Endothelial cell of umbilical vein (primary cell): ENCODE measurements around the gene ZBTB7C. TPM values are rescaled to one million over a fixed set of nuclear protein-coding genes. Genes with fewer than 3 reads are reported as not detected.

Experiments used
- BruUV-seq: library from RNA; stranded (reverse); fragments of 400-500 nt; replicated peaks from 2 replicates; lab custom pipeline; 2021; lab: Mats Ljungman, UMichigan
- CTCF ChIA-PET: fragments of 300-600, 350-600 bp; sonication (Branson Sonifier 250); formaldehyde crosslinking; loops from one replicate; lab custom pipeline; 2021; ENCODE audit warnings: antibody characterized with exemption, inconsistent platforms; lab: Charles Lee
- POLR2A ChIA-PET: fragments of 300-600, 350-600 bp; sonication (Branson Sonifier 250); formaldehyde crosslinking; loops from one replicate; lab custom pipeline; 2021; ENCODE audit warnings: antibody characterized with exemption, inconsistent platforms; lab: Charles Lee
- DNase-seq: peaks from one replicate; pipeline ENCODE4 v3.0.0-alpha.2; 2011; ENCODE audit warnings: low read depth, low spot score
- FAIRE-seq: peaks from 2 replicates; lab custom pipeline; 2011; peaks lifted over from hg19 to GRCh38; lab: Jason Lieb, UNC
- H2AFZ ChIP-seq: 2 replicates; pipeline ENCODE4 v1.6.0; 2012; ENCODE audit warnings: low read depth, low read length, control low read depth, inconsistent platforms
- H3K27ac ChIP-seq: 2 replicates; pipeline ENCODE4 v1.5.1; 2011; ENCODE audit warnings: low read depth, mild to moderate bottlenecking, control low read depth, low read length, moderate library complexity; ENCODE audit not compliant: insufficient read depth
- H3K27me3 ChIP-seq, 2 experiments: 2 replicates each; pipeline versions ENCODE4 v1.6.0 to v1.6.1; 2011; ENCODE audit warnings: low read length in 2 of 2, mixed read lengths in 1 of 2; ENCODE audit not compliant: control insufficient read depth in 2 of 2, insufficient read depth in 2 of 2
- H3K36me3 ChIP-seq, 2 experiments: 2 replicates in 1 of 2; 3 replicates in 1 of 2; pipeline ENCODE4 v1.5.1; 2011; ENCODE audit warnings: low read length in 2 of 2, mild to moderate bottlenecking in 1 of 2, moderate library complexity in 1 of 2; ENCODE audit not compliant: control insufficient read depth in 2 of 2, insufficient read depth in 2 of 2; ENCODE audit errors: extremely low read depth in 1 of 2
- H3K4me1 ChIP-seq: 3 replicates; pipeline ENCODE4 v1.5.1; 2011; ENCODE audit warnings: mild to moderate bottlenecking, low read length; ENCODE audit not compliant: control insufficient read depth, insufficient read depth; ENCODE audit errors: extremely low read depth
- H3K4me2 ChIP-seq: 2 replicates; pipeline ENCODE4 v1.6.1; 2011; ENCODE audit warnings: low read length, control low read depth, mixed read lengths; ENCODE audit not compliant: insufficient read depth
- H3K4me3 ChIP-seq, 3 experiments: fragments of 200-600 bp in 1 of 3; sonication (generic), shearing (Covaris generic) in 1 of 3; replicated peaks in 1 of 3; 2 replicates each; pipeline ENCODE4 v1.5.1; 2011 to 2016; ENCODE audit warnings: control low read depth in 3 of 3, low read length in 3 of 3, mild to moderate bottlenecking in 2 of 3, inconsistent platforms in 1 of 3, low read depth in 1 of 3, moderate library complexity in 1 of 3; ENCODE audit not compliant: insufficient read depth in 1 of 3
- H3K79me2 ChIP-seq: 2 replicates; pipeline ENCODE4 v1.6.0; 2012; ENCODE audit warnings: low read length, inconsistent platforms; ENCODE audit not compliant: control insufficient read depth, insufficient read depth
- H3K9ac ChIP-seq: replicated peaks from 2 replicates; pipeline ENCODE3; 2011; ENCODE audit warnings: low read length, control low read depth; ENCODE audit not compliant: insufficient read depth; ENCODE audit errors: extremely low read depth
- H3K9me1 ChIP-seq: replicated peaks from 3 replicates; pipeline ENCODE4 v1.6.0; 2011; ENCODE audit warnings: mild to moderate bottlenecking, low read length; ENCODE audit not compliant: control insufficient read depth, insufficient read depth; ENCODE audit errors: extremely low read depth
- H3K9me3 ChIP-seq: replicated peaks from 2 replicates; pipeline ENCODE4 v1.5.1; 2012; ENCODE audit warnings: low read length, inconsistent platforms; ENCODE audit not compliant: control insufficient read depth, insufficient read depth
- H4K20me1 ChIP-seq: replicated peaks from 2 replicates; pipeline ENCODE3; 2011; ENCODE audit warnings: mild to moderate bottlenecking, low read length; ENCODE audit not compliant: control insufficient read depth, insufficient read depth; ENCODE audit errors: extremely low read depth
- EZH2 ChIP-seq: IDR thresholded peaks from 2 replicates; pipeline ENCODE4 v1.6.1; 2012; ENCODE audit warnings: borderline replicate concordance, low read depth, mild to moderate bottlenecking, moderate library complexity, low read length, inconsistent platforms; ENCODE audit not compliant: severe bottlenecking
- FOS ChIP-seq: IDR thresholded peaks from 2 replicates; pipeline ENCODE4 v1.6.1; 2011; ENCODE audit warnings: mild to moderate bottlenecking, low read length, moderate library complexity, borderline replicate concordance; ENCODE audit not compliant: insufficient read depth
- GATA2 ChIP-seq: IDR thresholded peaks from 2 replicates; pipeline ENCODE4 v1.7.0; 2011; ENCODE audit warnings: low read depth, mild to moderate bottlenecking, moderate library complexity, mixed read lengths, low read length; ENCODE audit not compliant: insufficient read length, insufficient read depth
- JUN ChIP-seq: IDR thresholded peaks from 2 replicates; pipeline ENCODE4 v1.6.1; 2011; ENCODE audit warnings: borderline replicate concordance, low read depth; ENCODE audit not compliant: insufficient read length, insufficient read depth
- MYC ChIP-seq: IDR thresholded peaks from one replicate; pipeline ENCODE4 v1.6.1; 2011; ENCODE audit warnings: mild to moderate bottlenecking, low read depth, low read length
- POLR2A ChIP-seq: IDR thresholded peaks from 2 replicates; pipeline ENCODE4 v1.6.1; 2012; ENCODE audit warnings: low read depth, mild to moderate bottlenecking, control low read depth, low read length
- POLR2AphosphoS5 ChIP-seq: IDR thresholded peaks from 2 replicates; pipeline ENCODE4 v1.6.1; 2012; ENCODE audit warnings: low read depth, mild to moderate bottlenecking, control low read depth, low read length, moderate library complexity; ENCODE audit not compliant: insufficient read depth
- dilution Hi-C: fragments of 300-500 bp; cut with MboI; formaldehyde crosslinking; loops from one replicate; pipeline ENCODE4 v1.15.0; 2019; ENCODE audit warnings: low sequenced_read_pairs; ENCODE audit not compliant: extremely low pct_ligation_motif_present
- intact Hi-C: fragments of 100-400 bp; cut with micrococcal nuclease; formaldehyde crosslinking; loops from one replicate; pipeline ENCODE4 v1.10.0; 2022
- polyA plus RNA-seq, 4 experiments: library from polyadenylated mRNA; depleted of rRNA in 3 of 4; stranded (reverse) in 3 of 4; unstranded in 1 of 4; fragments of >200 nt; gene quantifications; 2 replicates each; pipeline versions ENCODE4 v1.2.1 to v1.2.3, GENCODE V29; 2011 to 2012; ENCODE audit warnings: missing spikeins in 1 of 4
- total RNA-seq: library from RNA; stranded (reverse); gene quantifications from 2 replicates; pipeline ENCODE4 v1.2.3, GENCODE V29; 2021
- TF ChIP-seq, protein P1 (sequence below), 2 donors: IDR thresholded peaks; 1 replicate in 1 of 2; 2 replicates in 1 of 2; pipeline ENCODE4 v1.5.1; 2011; ENCODE audit warnings: low read length in 2 of 2, mild to moderate bottlenecking in 2 of 2, moderate library complexity in 2 of 2, control low read depth in 1 of 2, inconsistent platforms in 1 of 2, low read depth in 1 of 2; ENCODE audit not compliant: insufficient read depth in 1 of 2; ENCODE audit errors: extremely low read depth in 1 of 2
- TF ChIP-seq, protein P2 (sequence below): IDR thresholded peaks from 2 replicates; pipeline ENCODE4 v1.6.1; 2011; ENCODE audit not compliant: insufficient read depth, insufficient read length

Gene ZBTB7C
- total and polyA plus RNA-seq, 2 donors (not counting 3 experiments of a cell fraction or from before 2014, with no cell fraction given) = not detected

DNA sequence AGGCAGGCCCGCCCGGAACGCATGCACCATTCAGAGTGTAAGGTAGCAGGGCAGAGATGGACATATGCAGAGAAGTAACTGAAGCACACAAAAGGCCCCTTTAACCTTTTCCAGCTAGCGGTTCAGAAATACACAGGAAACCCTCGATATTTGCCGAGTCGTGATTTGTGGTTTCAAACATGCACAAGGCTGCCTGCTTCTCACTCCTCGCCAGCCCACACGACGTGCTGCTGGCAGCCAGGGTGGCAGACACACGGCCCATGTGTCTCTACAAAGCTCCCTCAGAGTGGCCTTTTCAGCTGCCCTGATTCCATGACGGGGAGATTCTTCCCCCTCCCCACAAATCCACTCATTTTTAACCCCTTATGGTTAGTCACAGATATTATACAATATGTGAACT, 23.6 kb downstream of the ZBTB7C start:
- Histone ChIP-seq H3K79me2 (no peaks in the 10 kb centered on the region), H3K9me1 (no peaks in the 10 kb centered on the region), H3K4me1 (no peaks in the 10 kb centered on the region), H3K9ac (no peak overlapping the region), H3K9me3 (no peaks in the 10 kb centered on the region), H3K4me3 (no peak overlapping the region), H3K27ac (no peak overlapping the region), H3K36me3 (no peaks in the 10 kb centered on the region), H3K27me3 (no peaks in the 10 kb centered on the region), H3K4me2 (no peak overlapping the region), H2AFZ (no peak overlapping the region), H4K20me1 (no peaks in the 10 kb centered on the region)
- FAIRE-seq = no peak
- intact Hi-C loops = no loop called here
- ChIA-PET POLR2A (no interaction called here), CTCF (no interaction called here)
- no TSS peak for BruUV-seq
- dilution Hi-C loops = no loop called here
- no peak for DNase-seq
- TF ChIP-seq POLR2AphosphoS5 = no peak
- no peak for TF ChIP-seq MYC
- no peak for TF ChIP-seq FOS
- no peak for TF ChIP-seq POLR2A
- TF ChIP-seq, protein P1, sequence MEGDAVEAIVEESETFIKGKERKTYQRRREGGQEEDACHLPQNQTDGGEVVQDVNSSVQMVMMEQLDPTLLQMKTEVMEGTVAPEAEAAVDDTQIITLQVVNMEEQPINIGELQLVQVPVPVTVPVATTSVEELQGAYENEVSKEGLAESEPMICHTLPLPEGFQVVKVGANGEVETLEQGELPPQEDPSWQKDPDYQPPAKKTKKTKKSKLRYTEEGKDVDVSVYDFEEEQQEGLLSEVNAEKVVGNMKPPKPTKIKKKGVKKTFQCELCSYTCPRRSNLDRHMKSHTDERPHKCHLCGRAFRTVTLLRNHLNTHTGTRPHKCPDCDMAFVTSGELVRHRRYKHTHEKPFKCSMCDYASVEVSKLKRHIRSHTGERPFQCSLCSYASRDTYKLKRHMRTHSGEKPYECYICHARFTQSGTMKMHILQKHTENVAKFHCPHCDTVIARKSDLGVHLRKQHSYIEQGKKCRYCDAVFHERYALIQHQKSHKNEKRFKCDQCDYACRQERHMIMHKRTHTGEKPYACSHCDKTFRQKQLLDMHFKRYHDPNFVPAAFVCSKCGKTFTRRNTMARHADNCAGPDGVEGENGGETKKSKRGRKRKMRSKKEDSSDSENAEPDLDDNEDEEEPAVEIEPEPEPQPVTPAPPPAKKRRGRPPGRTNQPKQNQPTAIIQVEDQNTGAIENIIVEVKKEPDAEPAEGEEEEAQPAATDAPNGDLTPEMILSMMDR (IDR thresholded peaks at IDR 0.05; ENCODE audit: extremely low read depth in 1 of 2, insufficient read depth in 1 of 2, low read depth in 1 of 2, low read length in 2 of 2) = no peak
- TF ChIP-seq EZH2 = no peak
- TF ChIP-seq, protein P2, sequence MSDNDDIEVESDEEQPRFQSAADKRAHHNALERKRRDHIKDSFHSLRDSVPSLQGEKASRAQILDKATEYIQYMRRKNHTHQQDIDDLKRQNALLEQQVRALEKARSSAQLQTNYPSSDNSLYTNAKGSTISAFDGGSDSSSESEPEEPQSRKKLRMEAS = no peak
- no peak for TF ChIP-seq GATA2
- TF ChIP-seq JUN = no peak
